Epithelial cell of esophagus (primary cell): ENCODE measurements around the gene PDE2A.

ENCODE experiments used
- DNase-seq: peaks from one replicate; pipeline ENCODE4 v3.0.0; 2010; ENCODE audit warnings: low read depth
- H3K4me3 ChIP-seq: 2 replicates; pipeline ENCODE4 v1.5.1; 2011; ENCODE audit warnings: mild to moderate bottlenecking, low read length, control low read depth
- CTCF ChIP-seq: IDR thresholded peaks from 2 replicates; pipeline ENCODE4 v1.5.1; 2011; ENCODE audit warnings: low read depth, mild to moderate bottlenecking, low read length, control low read depth, inconsistent platforms; ENCODE audit not compliant: insufficient read depth; ENCODE audit errors: missing control alignments

Gene PDE2A

DNA sequence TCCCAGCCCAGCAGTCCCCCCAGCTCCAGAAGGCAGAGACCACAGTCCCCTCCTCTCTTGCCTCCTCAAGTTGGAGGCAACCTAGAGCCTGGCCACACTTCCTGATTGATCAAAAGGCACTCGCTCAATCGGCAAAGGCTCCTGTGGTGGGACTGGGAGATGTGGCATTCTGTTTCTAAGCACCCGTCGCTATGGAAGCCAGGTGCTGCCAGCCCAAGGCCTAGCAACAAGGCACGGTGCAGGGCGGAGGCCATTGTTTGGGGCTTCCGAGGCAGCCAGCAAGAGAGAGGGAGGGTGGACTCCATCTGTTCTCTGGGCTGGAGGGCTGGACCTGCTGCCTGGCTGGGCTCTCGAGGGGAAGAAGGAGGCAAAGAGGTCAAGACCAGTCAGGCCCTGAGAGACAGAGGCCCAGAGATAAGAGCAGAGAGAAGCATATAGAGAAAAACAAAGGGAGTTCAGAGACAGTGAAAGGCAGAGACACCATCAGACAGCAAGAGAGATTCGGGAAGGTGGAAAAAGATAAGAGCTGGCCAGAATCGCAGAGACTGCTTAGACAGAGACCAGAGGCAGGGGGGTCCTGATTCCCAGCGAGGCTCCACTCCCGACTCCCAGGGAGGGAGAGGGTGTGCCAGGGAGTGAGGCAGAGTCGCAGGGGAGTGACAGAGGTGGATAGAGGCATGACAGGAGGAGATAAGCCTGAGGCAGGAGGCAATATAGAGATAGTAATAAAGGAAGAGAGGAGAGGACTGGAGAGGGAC is 21.2 kb downstream of the PDE2A start:
- DNase-seq: no peak
- TF ChIP-seq CTCF: no peak
- H3K4me3 ChIP-seq: no peak overlapping the region

DNA sequence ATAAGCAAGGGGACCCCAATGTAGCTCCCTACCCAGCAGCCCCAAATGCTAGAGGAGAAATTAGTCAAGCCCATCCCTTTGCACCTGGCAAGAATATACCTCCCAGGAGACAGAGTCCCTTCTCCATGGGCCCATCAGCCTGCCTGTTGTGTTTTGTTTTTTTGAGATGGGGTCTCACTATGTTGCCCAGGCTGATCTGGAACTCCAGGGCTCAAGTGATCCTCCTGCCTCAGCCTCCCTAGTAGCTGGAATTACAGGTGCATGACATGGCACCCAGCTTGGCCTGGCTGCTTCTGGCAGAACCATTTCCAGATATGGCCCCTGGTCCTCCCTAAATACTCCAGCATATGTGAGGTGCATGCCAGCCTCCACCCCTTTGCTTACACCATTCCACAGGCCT is 22.1 kb downstream of the PDE2A start:
- DNase-seq: no peak
- no peak for TF ChIP-seq CTCF
- H3K4me3 ChIP-seq: no peak overlapping the region

- no peak for DNase-seq
- TF ChIP-seq CTCF: no peak
- H3K4me3 ChIP-seq: no peak overlapping the region
These were observed 24.8 kb downstream of the PDE2A start for GRCh38 chr11:72649215-72649976.

DNA sequence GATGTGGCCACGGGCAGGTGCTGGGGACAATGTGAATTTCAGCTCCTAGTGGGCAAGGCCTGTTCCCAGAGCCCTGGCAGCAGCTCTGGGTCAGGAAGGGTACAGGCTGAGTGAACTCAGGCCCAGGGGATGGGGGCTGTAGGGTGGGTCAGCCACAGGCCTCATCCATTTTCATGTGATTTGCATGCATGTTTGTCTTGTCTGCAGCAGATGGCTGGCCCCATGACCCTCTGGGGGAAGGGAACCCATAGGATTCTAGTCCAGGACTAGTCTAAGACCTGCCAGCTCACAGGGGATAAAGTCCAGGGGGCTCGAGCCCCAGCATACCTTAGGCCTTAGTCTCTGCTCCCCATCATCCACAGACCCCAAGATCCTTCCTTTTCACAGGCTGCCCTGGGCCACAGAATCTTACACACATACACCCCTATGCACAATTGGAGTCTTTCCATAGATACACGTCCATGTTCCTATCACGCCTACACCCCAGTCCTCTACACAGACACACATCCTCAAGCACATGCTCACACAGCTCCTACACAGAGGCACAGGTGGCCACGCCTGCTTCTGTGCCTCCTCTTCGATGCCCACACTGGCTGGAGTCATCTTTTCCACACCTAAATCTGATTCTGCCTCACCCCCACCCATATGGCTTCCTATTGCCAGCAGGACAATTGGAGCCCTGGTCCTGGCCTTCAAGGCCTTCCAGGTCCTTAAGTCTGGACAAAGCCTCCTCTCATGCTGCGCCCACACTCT is 25.7 kb downstream of the PDE2A start:
- no peak for DNase-seq
- H3K4me3 ChIP-seq: no peak overlapping the region
- TF ChIP-seq CTCF: no peak

DNA sequence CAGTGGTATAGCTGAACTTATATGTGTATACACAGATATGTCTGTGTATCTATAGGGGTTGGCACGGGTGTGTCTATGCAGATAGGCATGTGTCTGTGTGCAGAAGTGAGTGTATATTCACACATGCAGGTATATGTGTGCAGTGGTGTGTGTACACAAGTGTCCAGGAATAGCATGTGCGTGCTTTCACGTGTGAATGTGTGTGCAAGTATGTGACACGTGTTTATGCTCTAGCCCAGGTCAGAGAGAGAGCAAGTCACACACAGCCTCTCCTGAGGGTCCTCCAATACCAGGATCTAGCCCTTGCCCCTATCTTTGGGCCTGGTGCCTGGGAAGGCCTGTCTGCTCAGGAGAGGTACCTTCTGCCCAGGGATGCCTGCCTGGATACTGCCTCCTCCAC is 26.3 kb downstream of the PDE2A start:
- no peak for DNase-seq
- no peak for TF ChIP-seq CTCF
- no peak overlapping the region for H3K4me3 ChIP-seq

GRCh38 chr11:72646472-72646871 is 27.8 kb downstream of the PDE2A start:
- TF ChIP-seq CTCF: no peak
- H3K4me3 ChIP-seq: no peak overlapping the region

More at GRCh38 chr11:72646472-72646871, 27.8 kb downstream of the PDE2A start:
- no peak for DNase-seq
